SIG-M5 treated with dmso at 0.1 percent for 504 hours (cell line): ENCODE data around the gene ZNF582.
"Not testable (repeated sequence)": the region's sequence is repeated elsewhere in the genome, so short reads cannot be mapped to it uniquely, and the experiment has no call there.

ENCODE experiments used
- DNase-seq: peaks from one replicate; lab custom pipeline; 2025; ENCODE audit not compliant: unreplicated experiment; lab: John Stamatoyannopoulos, UW

Gene ZNF582

GRCh38 chr19:56351208-56351607 is 42.1 kb downstream of the ZNF582 start:
- no peak for DNase-seq

- DNase-seq = peak; percentile 39
These were observed 42.8 kb downstream of the ZNF582 start for GRCh38 chr19:56350416-56351045.

- no peak for DNase-seq
These were observed 45.0 kb downstream of the ZNF582 start for GRCh38 chr19:56348289-56348877.

GRCh38 chr19:56347163-56347778 is 46.1 kb downstream of the ZNF582 start:
- no peak for DNase-seq

GRCh38 chr19:56341948-56342347 is 51.4 kb downstream of the ZNF582 start:
- DNase-seq = no peak

- DNase-seq = not testable (repeated sequence)
These were observed 54.3 kb downstream of the ZNF582 start for GRCh38 chr19:56339031-56339430.

- DNase-seq = not testable (repeated sequence)
These were observed 56.3 kb downstream of the ZNF582 start for GRCh38 chr19:56337077-56337476.

GRCh38 chr19:56335371-56335770 is 58.0 kb downstream of the ZNF582 start:
- DNase-seq = not testable (repeated sequence)

- DNase-seq = peak; percentile 67
These were observed 59.8 kb downstream of the ZNF582 start for GRCh38 chr19:56333506-56333905.
